Parathyroid adenoma (tissue), 2 donors: ENCODE measurements around the gene TRMT6.
A peak's percentile ranks its signal among the peaks of the same experiment; 100 is the strongest.

Source experiments
- H2AFZ ChIP-seq: fragments of 300-600 bp; sonication (generic); one replicate; pipeline ENCODE4 v1.7.0; 2017; ENCODE audit warnings: antibody characterized with exemption, mild to moderate bottlenecking
- H3K27ac ChIP-seq: fragments of 300-600 bp; sonication (generic); one replicate; pipeline ENCODE4 v1.7.0; 2017
- H3K27me3 ChIP-seq: fragments of 300-600 bp; sonication (generic); one replicate; pipeline ENCODE4 v1.7.0; 2017; ENCODE audit warnings: low read length; ENCODE audit not compliant: control insufficient read depth, insufficient read depth
- H3K36me3 ChIP-seq: fragments of 300-600 bp; sonication (generic); one replicate; pipeline ENCODE4 v1.7.0; 2017; ENCODE audit warnings: low read length; ENCODE audit not compliant: control insufficient read depth, insufficient read depth
- H3K4me1 ChIP-seq: fragments of 300-600 bp; sonication (generic); one replicate; pipeline ENCODE4 v1.7.0; 2017; ENCODE audit warnings: control low read depth
- H3K4me2 ChIP-seq: fragments of 300-600 bp; sonication (generic); one replicate; pipeline ENCODE4 v1.7.0; 2017; ENCODE audit warnings: low read length
- H3K4me3 ChIP-seq: fragments of 300-600 bp; sonication (generic); one replicate; pipeline ENCODE4 v1.7.0; 2017; ENCODE audit warnings: low read depth, low read length
- H3K79me2 ChIP-seq: fragments of 300-600 bp; sonication (generic); one replicate; pipeline ENCODE4 v1.7.0; 2017; ENCODE audit warnings: control low read depth
- H3K9ac ChIP-seq: fragments of 300-600 bp; sonication (generic); one replicate; pipeline ENCODE4 v1.7.0; 2017; ENCODE audit warnings: mild to moderate bottlenecking
- H3K9me3 ChIP-seq: fragments of 300-600 bp; sonication (generic); one replicate; pipeline ENCODE4 v1.7.0; 2017; ENCODE audit warnings: low read length; ENCODE audit not compliant: control insufficient read depth
- CTCF ChIP-seq: fragments of 300-600 bp; sonication (generic); IDR thresholded peaks from one replicate; pipeline ENCODE4 v1.7.0; 2017; ENCODE audit warnings: antibody characterized with exemption, mild to moderate bottlenecking
- donor health status: primary hyperparathyroidism.

Gene TRMT6

DNA sequence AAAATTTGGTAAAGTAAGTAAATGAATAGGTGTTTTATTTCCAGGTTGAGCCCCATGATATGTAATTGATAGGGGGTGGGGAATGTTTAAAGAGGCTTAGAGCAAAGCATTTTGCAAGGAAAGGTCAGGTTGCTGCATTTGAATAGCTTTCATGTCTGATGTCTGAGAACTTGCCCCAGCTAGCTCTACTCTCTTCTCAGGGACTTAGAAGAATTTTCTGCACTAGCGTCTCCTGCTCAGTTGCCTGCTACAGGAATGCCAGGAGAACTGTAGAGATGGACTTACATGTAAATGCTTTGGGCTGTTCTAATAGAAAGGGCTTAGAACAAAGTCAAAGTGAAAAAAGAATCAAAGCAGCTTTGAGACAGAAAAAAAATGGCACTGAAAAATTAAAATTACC, 35.5 kb downstream of the TRMT6 start:
- no peak overlapping the region for H3K4me2 ChIP-seq
- no peak overlapping the region for H3K27ac ChIP-seq
- no peak overlapping the region for H2AFZ ChIP-seq
- no peaks in the 10 kb centered on the region for H3K27me3 ChIP-seq
- no peak for TF ChIP-seq CTCF
- H3K4me1 ChIP-seq, result peaks cover 6% of the 10 kb centered on the region
- no peaks in the 10 kb centered on the region for H3K79me2 ChIP-seq
- no peaks in the 10 kb centered on the region for H3K9me3 ChIP-seq
- H3K36me3 ChIP-seq, result no peaks in the 10 kb centered on the region
- no peak overlapping the region for H3K9ac ChIP-seq
- no peak overlapping the region for H3K4me3 ChIP-seq

DNA sequence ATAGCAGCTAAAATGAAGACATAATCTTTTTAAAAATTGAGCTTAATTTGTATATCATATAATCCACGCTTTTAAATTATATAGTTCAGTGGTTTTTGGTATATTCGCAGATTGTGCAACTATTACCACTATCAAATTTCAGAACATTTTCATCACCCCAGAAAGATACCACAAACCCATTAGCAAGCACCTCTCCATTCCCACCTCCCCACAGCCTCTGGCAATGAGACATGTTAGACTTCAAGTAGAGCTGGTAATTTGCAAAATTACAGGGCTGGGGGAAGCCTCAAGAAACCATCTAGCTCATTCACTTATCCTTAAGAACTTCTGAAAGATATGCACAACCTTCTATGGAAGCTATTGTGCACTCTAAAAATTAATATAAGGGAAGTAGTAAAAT, 37.2 kb downstream of the TRMT6 start:
- H3K27ac ChIP-seq, result no peak overlapping the region
- TF ChIP-seq CTCF, result no peak
- H3K4me2 ChIP-seq, result no peak overlapping the region
- H3K27me3 ChIP-seq, result no peaks in the 10 kb centered on the region
- no peak overlapping the region for H2AFZ ChIP-seq
- no peaks in the 10 kb centered on the region for H3K36me3 ChIP-seq
- H3K9ac ChIP-seq, result no peak overlapping the region
- no peaks in the 10 kb centered on the region for H3K79me2 ChIP-seq
- H3K9me3 ChIP-seq, result no peaks in the 10 kb centered on the region
- H3K4me3 ChIP-seq, result no peak overlapping the region
- H3K4me1 ChIP-seq, result peaks cover 6% of the 10 kb centered on the region

GRCh38 chr20:5910186-5910585, 40.1 kb downstream of the TRMT6 start:
- peak overlapping the region; percentile 96 for H2AFZ ChIP-seq
- H3K27ac ChIP-seq, result peak overlapping the region; percentile 97
- peaks cover 6% of the 10 kb centered on the region for H3K4me1 ChIP-seq
- no peak overlapping the region for H3K4me2 ChIP-seq
- H3K4me3 ChIP-seq, result no peak overlapping the region
- no peaks in the 10 kb centered on the region for H3K27me3 ChIP-seq
- no peaks in the 10 kb centered on the region for H3K9me3 ChIP-seq
- H3K9ac ChIP-seq, result no peak overlapping the region
- TF ChIP-seq CTCF, result no peak
- H3K79me2 ChIP-seq, result no peaks in the 10 kb centered on the region
- H3K36me3 ChIP-seq, result no peaks in the 10 kb centered on the region

DNA sequence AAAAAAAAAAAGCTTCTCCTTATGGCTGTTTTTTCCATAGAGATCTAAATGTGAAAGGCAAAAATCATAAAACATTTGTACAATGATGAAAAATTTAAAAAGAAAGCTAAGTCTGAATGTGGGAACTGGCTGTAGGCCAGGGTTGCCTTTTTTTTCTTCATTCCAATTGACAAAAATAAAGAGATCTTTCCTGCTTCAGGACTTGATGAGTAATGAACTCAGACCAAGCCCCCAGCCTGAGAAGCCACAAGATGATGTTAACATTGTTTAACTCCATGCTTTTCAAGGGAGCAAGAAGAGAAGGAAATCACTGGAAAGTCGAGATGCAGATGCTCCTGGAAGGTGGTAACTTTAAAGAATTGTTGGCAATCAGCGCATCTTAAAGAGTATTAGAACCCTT, 41.4 kb downstream of the TRMT6 start:
- Histone ChIP-seq H3K27me3 (no peaks in the 10 kb centered on the region), H3K36me3 (no peaks in the 10 kb centered on the region), H3K4me2 (no peak overlapping the region), H3K9ac (no peak overlapping the region), H3K79me2 (no peaks in the 10 kb centered on the region), H3K4me3 (no peak overlapping the region), H2AFZ (no peak overlapping the region), H3K9me3 (no peaks in the 10 kb centered on the region), H3K27ac (no peak overlapping the region), H3K4me1 (peaks cover 6% of the 10 kb centered on the region)
- TF ChIP-seq CTCF, result no peak

GRCh38 chr20:5900908-5901307, 49.4 kb downstream of the TRMT6 start:
- Histone ChIP-seq H3K9ac (no peak overlapping the region), H3K4me1 (no peaks in the 10 kb centered on the region), H3K9me3 (no peaks in the 10 kb centered on the region), H3K4me2 (no peak overlapping the region), H3K27ac (no peak overlapping the region), H3K4me3 (no peak overlapping the region), H3K79me2 (no peaks in the 10 kb centered on the region), H3K27me3 (no peaks in the 10 kb centered on the region), H2AFZ (no peak overlapping the region), H3K36me3 (no peaks in the 10 kb centered on the region)
- no peak for TF ChIP-seq CTCF
